ENCODE results near the gene NFYA.

Gene NFYA

GRCh38 chr6:41077536-41077935, 4.8 kb downstream of the NFYA start:
- Histone ChIP-seq H3K9ac (ENCODE audit: low read length) (no peak overlapping the region), H3K36me3 (ENCODE audit: control insufficient read depth, low read depth, low read length) (peaks cover 36% of the 10 kb centered on the region), H3K27ac (ENCODE audit: low read length) (no peak overlapping the region), H3K4me3 (ENCODE audit: low read length) (no peak overlapping the region), H3K27me3 (ENCODE audit: control insufficient read depth, insufficient read depth, low read length) (no peaks in the 10 kb centered on the region), H3K4me1 (ENCODE audit: control insufficient read depth, low read depth, low read length) (peaks cover 18% of the 10 kb centered on the region), H3K9me3 (ENCODE audit: control insufficient read depth, low read depth, low read length) (no peaks in the 10 kb centered on the region)

- H3K4me1 ChIP-seq (ENCODE audit: control insufficient read depth, low read depth, low read length), result peaks cover 18% of the 10 kb centered on the region
Measured at GRCh38 chr6:41078101-41078500, 5.3 kb downstream of the NFYA start.

DNA sequence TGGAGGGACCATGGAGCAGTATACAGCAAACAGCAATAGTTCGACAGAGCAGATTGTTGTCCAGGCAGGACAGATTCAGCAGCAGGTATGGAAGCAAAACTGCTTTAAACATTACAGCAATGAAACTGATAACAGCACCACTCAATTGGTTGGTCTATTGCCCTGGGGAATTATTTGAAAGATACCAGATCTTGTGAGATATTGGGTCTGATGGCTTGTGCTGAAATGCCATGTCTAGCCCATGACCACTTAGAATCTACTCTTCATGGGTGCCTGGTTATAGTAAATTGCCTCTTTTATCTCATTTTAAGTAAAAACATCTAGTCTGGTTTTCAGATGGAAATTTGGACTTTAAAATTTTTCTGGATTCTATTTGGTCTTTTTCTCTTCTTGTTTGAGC, 6.3 kb downstream of the NFYA start:
- Histone ChIP-seq H3K9me3 (ENCODE audit: control insufficient read depth, low read depth, low read length) (no peaks in the 10 kb centered on the region), H3K27me3 (ENCODE audit: control insufficient read depth, insufficient read depth, low read length) (no peaks in the 10 kb centered on the region), H3K27ac (ENCODE audit: low read length) (no peak overlapping the region), H3K36me3 (ENCODE audit: control insufficient read depth, low read depth, low read length) (peaks cover 52% of the 10 kb centered on the region), H3K9ac (ENCODE audit: low read length) (no peak overlapping the region), H3K4me1 (ENCODE audit: control insufficient read depth, low read depth, low read length) (peaks cover 18% of the 10 kb centered on the region), H3K4me3 (ENCODE audit: low read length) (no peak overlapping the region)

More at GRCh38 chr6:41078101-41078500, 5.3 kb downstream of the NFYA start:
- no peaks in the 10 kb centered on the region for H3K9me3 ChIP-seq (ENCODE audit: control insufficient read depth, low read depth, low read length)
- H3K9ac ChIP-seq (ENCODE audit: low read length), result no peak overlapping the region
- H3K27ac ChIP-seq (ENCODE audit: low read length), result no peak overlapping the region
- H3K36me3 ChIP-seq (ENCODE audit: control insufficient read depth, low read depth, low read length), result peaks cover 42% of the 10 kb centered on the region
- H3K27me3 ChIP-seq (ENCODE audit: control insufficient read depth, insufficient read depth, low read length), result no peaks in the 10 kb centered on the region
- no peak overlapping the region for H3K4me3 ChIP-seq (ENCODE audit: low read length)

- no peak overlapping the region for H3K27ac ChIP-seq (ENCODE audit: low read length)
- H3K9me3 ChIP-seq (ENCODE audit: control insufficient read depth, low read depth, low read length), result no peaks in the 10 kb centered on the region
- H3K9ac ChIP-seq (ENCODE audit: low read length), result no peak overlapping the region
- no peaks in the 10 kb centered on the region for H3K27me3 ChIP-seq (ENCODE audit: control insufficient read depth, insufficient read depth, low read length)
- H3K36me3 ChIP-seq (ENCODE audit: control insufficient read depth, low read depth, low read length), result peaks cover 67% of the 10 kb centered on the region
- peaks cover 11% of the 10 kb centered on the region for H3K4me1 ChIP-seq (ENCODE audit: control insufficient read depth, low read depth, low read length)
- no peak overlapping the region for H3K4me3 ChIP-seq (ENCODE audit: low read length)
Measured at GRCh38 chr6:41080621-41081020, 7.8 kb downstream of the NFYA start.

DNA sequence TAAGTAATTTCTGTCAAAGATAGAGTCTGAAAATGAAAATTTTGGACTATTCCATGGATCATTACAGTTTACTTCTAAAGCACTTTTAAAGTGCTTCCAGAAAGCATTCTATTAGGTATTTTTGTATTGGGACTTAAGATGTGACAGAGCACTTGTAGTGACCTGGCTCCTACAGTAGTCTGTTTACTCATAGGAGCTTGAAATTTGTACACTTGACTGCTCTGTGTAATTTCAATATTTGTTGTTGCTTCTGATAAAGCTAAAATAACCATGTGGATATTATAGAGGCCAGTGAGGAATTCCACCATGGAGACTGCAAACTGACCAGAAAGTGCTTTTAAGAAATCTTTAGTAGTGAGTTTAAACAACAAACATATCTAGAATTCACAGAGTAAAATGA, 10.3 kb downstream of the NFYA start:
- H3K27me3 ChIP-seq (ENCODE audit: control insufficient read depth, insufficient read depth, low read length), result no peaks in the 10 kb centered on the region

GRCh38 chr6:41085182-41085581, 12.4 kb downstream of the NFYA start:
- H3K27ac ChIP-seq (ENCODE audit: low read length), result no peak overlapping the region
- peaks cover 87% of the 10 kb centered on the region for H3K36me3 ChIP-seq (ENCODE audit: control insufficient read depth, low read depth, low read length)
- no peaks in the 10 kb centered on the region for H3K27me3 ChIP-seq (ENCODE audit: control insufficient read depth, insufficient read depth, low read length)
- no peaks in the 10 kb centered on the region for H3K4me1 ChIP-seq (ENCODE audit: control insufficient read depth, low read depth, low read length)
- H3K4me3 ChIP-seq (ENCODE audit: low read length), result no peak overlapping the region
- no peak overlapping the region for H3K9ac ChIP-seq (ENCODE audit: low read length)
- no peaks in the 10 kb centered on the region for H3K9me3 ChIP-seq (ENCODE audit: control insufficient read depth, low read depth, low read length)

More for the DNA sequence above, 10.3 kb downstream of the NFYA start:
- no peak overlapping the region for H3K4me3 ChIP-seq (ENCODE audit: low read length)
- no peaks in the 10 kb centered on the region for H3K4me1 ChIP-seq (ENCODE audit: control insufficient read depth, low read depth, low read length)
- no peak overlapping the region for H3K9ac ChIP-seq (ENCODE audit: low read length)
- H3K27ac ChIP-seq (ENCODE audit: low read length), result no peak overlapping the region
- H3K36me3 ChIP-seq (ENCODE audit: control insufficient read depth, low read depth, low read length), result peaks cover 91% of the 10 kb centered on the region
- H3K9me3 ChIP-seq (ENCODE audit: control insufficient read depth, low read depth, low read length), result no peaks in the 10 kb centered on the region

DNA sequence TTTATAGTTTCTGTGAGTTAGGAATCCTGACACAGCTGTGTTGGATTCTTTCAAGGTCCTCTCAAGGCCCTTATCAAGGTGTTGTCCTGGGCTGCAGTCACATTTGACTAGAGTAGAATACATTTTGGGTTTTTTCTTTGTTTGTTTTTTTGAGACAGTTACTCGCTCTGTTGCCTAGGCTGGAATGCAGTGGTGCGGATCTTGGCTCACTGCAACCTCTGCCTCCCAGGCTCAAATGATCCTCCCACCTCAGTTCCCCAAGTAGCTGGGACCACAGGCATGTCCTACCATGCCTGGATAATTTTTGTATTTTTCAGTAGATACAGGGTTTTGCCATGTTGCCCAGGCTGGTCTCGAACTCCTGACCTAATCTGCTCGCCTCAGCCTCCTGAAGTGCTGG, 15.7 kb downstream of the NFYA start:
- H3K27me3 ChIP-seq (ENCODE audit: control insufficient read depth, insufficient read depth, low read length), result no peaks in the 10 kb centered on the region
- H3K36me3 ChIP-seq (ENCODE audit: control insufficient read depth, low read depth, low read length), result peaks cover 89% of the 10 kb centered on the region
- no peaks in the 10 kb centered on the region for H3K9me3 ChIP-seq (ENCODE audit: control insufficient read depth, low read depth, low read length)
- no peak overlapping the region for H3K4me3 ChIP-seq (ENCODE audit: low read length)
- H3K4me1 ChIP-seq (ENCODE audit: control insufficient read depth, low read depth, low read length), result no peaks in the 10 kb centered on the region
- H3K9ac ChIP-seq (ENCODE audit: low read length), result no peak overlapping the region
- no peak overlapping the region for H3K27ac ChIP-seq (ENCODE audit: low read length)

DNA sequence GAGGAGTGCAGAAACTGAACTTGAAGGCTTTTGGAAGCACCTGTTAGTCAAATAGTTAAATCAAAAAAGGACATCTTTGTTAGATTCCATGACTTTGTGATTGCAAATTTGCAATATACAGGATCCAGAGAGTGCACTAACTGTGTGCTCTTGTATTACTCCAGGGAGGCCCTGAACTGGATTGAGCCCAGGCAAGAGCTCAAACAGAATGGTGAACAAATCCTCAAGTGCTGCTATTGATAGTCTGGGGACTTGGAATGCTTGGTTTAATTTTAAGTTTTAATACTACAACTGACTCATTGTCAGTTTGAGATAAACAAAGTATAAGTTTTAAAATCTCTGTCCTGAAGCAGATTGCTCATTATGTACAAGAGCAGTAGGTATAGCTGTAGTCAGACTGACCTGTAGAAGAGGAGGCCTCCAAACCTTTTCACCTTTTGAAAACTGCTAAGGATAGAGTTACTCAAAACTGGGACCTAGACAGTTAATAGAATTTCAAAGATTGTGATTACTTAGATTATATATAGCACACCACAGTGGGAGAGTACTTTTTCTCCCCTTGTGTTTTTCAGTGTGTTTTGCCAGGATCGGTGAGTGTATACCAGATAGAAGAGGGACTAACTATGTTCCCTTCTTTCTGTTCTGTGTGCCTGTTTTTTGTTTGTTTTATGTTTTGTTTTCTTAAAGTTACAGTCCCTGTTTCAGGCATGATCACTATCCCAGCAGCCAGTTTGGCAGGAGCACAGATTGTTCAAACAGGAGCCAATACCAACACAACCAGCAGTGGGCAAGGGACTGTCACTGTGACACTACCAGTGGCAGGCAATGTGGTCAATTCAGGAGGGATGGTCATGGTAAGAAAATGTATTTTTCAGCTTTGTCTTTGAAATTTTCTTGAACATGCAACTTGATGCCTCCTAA, 18.3 kb downstream of the NFYA start:
- peaks cover 89% of the 10 kb centered on the region for H3K36me3 ChIP-seq (ENCODE audit: control insufficient read depth, low read depth, low read length)

DNA sequence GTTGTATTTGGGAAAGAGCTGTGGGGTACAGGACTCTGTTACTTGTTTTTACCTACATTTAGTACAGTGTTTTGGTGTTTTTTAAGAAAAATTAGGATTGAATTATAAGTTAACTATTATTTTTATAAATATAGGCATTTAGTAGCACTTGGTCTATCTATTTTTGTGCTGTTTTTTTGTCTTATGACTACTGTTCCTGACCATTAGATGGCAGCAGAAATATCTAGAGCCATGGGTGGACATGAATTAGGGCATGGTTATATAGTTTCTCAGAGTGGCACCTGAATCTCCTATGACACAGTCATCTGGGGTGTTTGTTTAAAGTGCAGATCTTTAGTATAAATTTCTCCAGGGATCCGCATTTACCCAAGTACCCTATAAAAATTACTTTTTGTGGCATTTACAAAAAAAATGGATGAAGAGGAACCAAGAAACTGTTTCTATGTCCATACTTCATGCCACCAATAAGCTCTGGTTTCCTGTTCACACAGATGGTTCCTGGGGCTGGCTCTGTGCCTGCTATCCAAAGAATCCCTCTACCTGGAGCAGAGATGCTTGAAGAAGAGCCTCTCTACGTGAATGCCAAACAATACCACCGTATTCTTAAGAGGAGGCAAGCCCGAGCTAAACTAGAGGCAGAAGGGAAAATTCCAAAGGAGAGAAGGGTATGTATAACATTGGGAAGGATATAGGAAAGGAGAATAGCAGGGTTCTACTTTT, 19.8 kb downstream of the NFYA start:
- no peaks in the 10 kb centered on the region for H3K9me3 ChIP-seq (ENCODE audit: control insufficient read depth, low read depth, low read length)
- no peaks in the 10 kb centered on the region for H3K27me3 ChIP-seq (ENCODE audit: control insufficient read depth, insufficient read depth, low read length)
- H3K9ac ChIP-seq (ENCODE audit: low read length), result no peak overlapping the region
- H3K27ac ChIP-seq (ENCODE audit: low read length), result no peak overlapping the region
- H3K4me3 ChIP-seq (ENCODE audit: low read length), result no peak overlapping the region
- H3K4me1 ChIP-seq (ENCODE audit: control insufficient read depth, low read depth, low read length), result no peaks in the 10 kb centered on the region
- peaks cover 90% of the 10 kb centered on the region for H3K36me3 ChIP-seq (ENCODE audit: control insufficient read depth, low read depth, low read length)

More for the DNA sequence above, 18.3 kb downstream of the NFYA start:
- Histone ChIP-seq H3K9ac (ENCODE audit: low read length) (no peak overlapping the region), H3K27me3 (ENCODE audit: control insufficient read depth, insufficient read depth, low read length) (no peaks in the 10 kb centered on the region), H3K4me1 (ENCODE audit: control insufficient read depth, low read depth, low read length) (no peaks in the 10 kb centered on the region), H3K9me3 (ENCODE audit: control insufficient read depth, low read depth, low read length) (no peaks in the 10 kb centered on the region), H3K4me3 (ENCODE audit: low read length) (no peak overlapping the region), H3K27ac (ENCODE audit: low read length) (no peak overlapping the region)

DNA sequence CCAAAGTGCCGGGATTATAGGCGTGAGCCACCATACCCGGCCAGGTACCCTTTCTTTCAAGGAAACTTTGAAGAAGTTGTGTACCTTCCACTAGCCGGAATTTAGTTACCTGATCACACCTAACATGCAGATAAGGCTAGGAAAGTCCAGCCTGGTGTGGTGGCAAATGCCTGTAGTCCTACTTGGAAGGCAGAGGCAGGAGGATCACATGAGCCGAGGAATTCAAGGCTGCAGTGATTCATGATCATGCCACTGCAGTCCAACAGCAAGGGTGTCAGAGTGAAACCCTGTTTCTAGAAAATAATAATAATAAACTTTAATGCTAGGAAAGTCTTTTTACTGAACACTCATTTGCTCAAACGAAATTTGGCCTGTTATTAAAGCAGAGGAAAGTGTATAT, 21.0 kb downstream of the NFYA start:
- Histone ChIP-seq H3K4me1 (ENCODE audit: control insufficient read depth, low read depth, low read length) (no peaks in the 10 kb centered on the region), H3K4me3 (ENCODE audit: low read length) (no peak overlapping the region), H3K27ac (ENCODE audit: low read length) (no peak overlapping the region), H3K27me3 (ENCODE audit: control insufficient read depth, insufficient read depth, low read length) (no peaks in the 10 kb centered on the region), H3K9me3 (ENCODE audit: control insufficient read depth, low read depth, low read length) (no peaks in the 10 kb centered on the region), H3K9ac (ENCODE audit: low read length) (no peak overlapping the region), H3K36me3 (ENCODE audit: control insufficient read depth, low read depth, low read length) (peaks cover 96% of the 10 kb centered on the region)

GRCh38 chr6:41097467-41098090, 24.8 kb downstream of the NFYA start:
- Histone ChIP-seq H3K27me3 (ENCODE audit: control insufficient read depth, insufficient read depth, low read length) (no peaks in the 10 kb centered on the region), H3K4me3 (ENCODE audit: low read length) (no peak overlapping the region), H3K9me3 (ENCODE audit: control insufficient read depth, low read depth, low read length) (no peaks in the 10 kb centered on the region), H3K9ac (ENCODE audit: low read length) (no peak overlapping the region), H3K4me1 (ENCODE audit: control insufficient read depth, low read depth, low read length) (no peaks in the 10 kb centered on the region), H3K27ac (ENCODE audit: low read length) (no peak overlapping the region), H3K36me3 (ENCODE audit: control insufficient read depth, low read depth, low read length) (peaks cover 77% of the 10 kb centered on the region)

All from iPS-18a (cell line).